IMR-90 (cell line): ENCODE measurements around the gene LRRC4. TPM values are rescaled to one million over a fixed set of nuclear protein-coding genes. Genes with fewer than 3 reads are reported as not detected.

ENCODE experiments used
- ATAC-seq: fragments of 200-7000 bp; cut with Tn5 transposase; 2 replicates; pipeline ENCODE4 v1.9.1; 2020; ENCODE audit warnings: low read depth, mild to moderate bottlenecking, moderate library complexity
- BruUV-seq: library from RNA; stranded (reverse); fragments of 400-500 nt; replicated peaks from 2 replicates; lab custom pipeline; 2021; lab: Mats Ljungman, UMichigan
- CTCF ChIA-PET: fragments of 300-600 bp; formaldehyde crosslinking; extraction: SDS; loops from one replicate; lab custom pipeline; 2021; ENCODE audit warnings: antibody characterized with exemption; lab: Yijun Ruan, JAX
- POLR2A ChIA-PET: fragments of 300-600 bp; sonication (Branson Sonifier 250); formaldehyde crosslinking; loops from one replicate; lab custom pipeline; 2022; ENCODE audit warnings: antibody characterized with exemption; ENCODE audit not compliant: unreplicated experiment; lab: Charles Lee
- DNase-seq: peaks from one replicate; pipeline ENCODE4 v3.0.0; 2013
- H2AFZ ChIP-seq: replicated peaks from 2 replicates; pipeline ENCODE3; 2013; ENCODE audit warnings: low read length, mild to moderate bottlenecking; ENCODE audit not compliant: poor library complexity
- H2AK5ac ChIP-seq: 2 replicates; pipeline ENCODE4 v1.6.1; 2013; ENCODE audit warnings: low read depth, low read length, inconsistent platforms
- H2AK9ac ChIP-seq: replicated peaks from 2 replicates; pipeline ENCODE3; 2013; ENCODE audit warnings: mild to moderate bottlenecking, low read depth, low read length, moderate library complexity; ENCODE audit not compliant: poor library complexity
- H2BK120ac ChIP-seq: 2 replicates; pipeline ENCODE4 v1.6.1; 2013; ENCODE audit warnings: low read depth, low read length, inconsistent platforms
- H2BK15ac ChIP-seq: 3 replicates; pipeline ENCODE4 v1.6.1; 2013; ENCODE audit warnings: low read depth, low read length, inconsistent platforms
- H2BK20ac ChIP-seq: 2 replicates; pipeline ENCODE4 v1.6.1; 2013; ENCODE audit warnings: low read depth, mild to moderate bottlenecking, inconsistent platforms, low read length, moderate library complexity
- H2BK5ac ChIP-seq: 2 replicates; pipeline ENCODE4 v1.6.1; 2013; ENCODE audit warnings: mild to moderate bottlenecking, low read depth, low read length, inconsistent platforms; ENCODE audit not compliant: poor library complexity, severe bottlenecking
- H3K14ac ChIP-seq: replicated peaks from 2 replicates; pipeline ENCODE4 v1.6.1; 2013; ENCODE audit warnings: low read depth, low read length, inconsistent platforms
- H3K18ac ChIP-seq: 2 replicates; pipeline ENCODE4 v1.6.1; 2013; ENCODE audit warnings: low read depth, low read length, control low read depth
- H3K23ac ChIP-seq: 2 replicates; pipeline ENCODE4 v1.6.1; 2013; ENCODE audit warnings: low read depth, low read length, inconsistent platforms
- H3K27ac ChIP-seq: 2 replicates; pipeline ENCODE4 v1.5.1; 2013; ENCODE audit warnings: mild to moderate bottlenecking, control low read depth, low read length; ENCODE audit not compliant: insufficient read depth
- H3K27me3 ChIP-seq: 2 replicates; pipeline ENCODE4 v1.6.1; 2013; ENCODE audit warnings: low read length; ENCODE audit not compliant: control insufficient read depth, insufficient read depth
- H3K36me3 ChIP-seq: 2 replicates; pipeline ENCODE4 v1.6.1; 2013; ENCODE audit warnings: low read length, mixed read lengths; ENCODE audit not compliant: control insufficient read depth, insufficient read depth
- H3K4ac ChIP-seq: 2 replicates; pipeline ENCODE4 v1.6.1; 2013; ENCODE audit warnings: low read depth, low read length, inconsistent platforms
- H3K4me1 ChIP-seq: 2 replicates; pipeline ENCODE4 v1.6.1; 2013; ENCODE audit warnings: low read length, mixed read lengths; ENCODE audit not compliant: control insufficient read depth, insufficient read depth
- H3K4me2 ChIP-seq: 2 replicates; pipeline ENCODE4 v1.6.1; 2013; ENCODE audit warnings: low read depth, mild to moderate bottlenecking, control low read depth, low read length, moderate library complexity
- H3K4me3 ChIP-seq: 2 replicates; pipeline ENCODE4 v1.5.1; 2013; ENCODE audit warnings: low read depth, mild to moderate bottlenecking, control low read depth, low read length, moderate library complexity; ENCODE audit not compliant: insufficient read depth
- H3K56ac ChIP-seq: 2 replicates; pipeline ENCODE4 v1.6.1; 2013; ENCODE audit warnings: low read length, inconsistent platforms; ENCODE audit not compliant: insufficient read depth; ENCODE audit errors: extremely low read depth
- H3K79me1 ChIP-seq, 2 experiments: 2 replicates each; pipeline ENCODE4 v1.6.1; 2013; ENCODE audit warnings: low read length in 2 of 2, inconsistent platforms in 1 of 2, low read depth in 1 of 2
- H3K9ac ChIP-seq: 2 replicates; pipeline ENCODE4 v1.6.1; 2013; ENCODE audit warnings: low read depth, low read length, control low read depth
- H3K9me1 ChIP-seq: 2 replicates; pipeline ENCODE4 v1.6.1; 2013; ENCODE audit warnings: low read length, inconsistent platforms; ENCODE audit not compliant: insufficient read depth
- H3K9me3 ChIP-seq: 2 replicates; pipeline ENCODE4 v1.6.1; 2013; ENCODE audit warnings: low read length; ENCODE audit not compliant: control insufficient read depth, insufficient read depth
- H4K20me1 ChIP-seq: 2 replicates; pipeline ENCODE4 v1.6.1; 2013; ENCODE audit warnings: low read length, inconsistent platforms; ENCODE audit not compliant: insufficient read depth
- H4K5ac ChIP-seq: 2 replicates; pipeline ENCODE4 v1.6.1; 2013; ENCODE audit warnings: mild to moderate bottlenecking, low read depth, low read length, control low read depth
- H4K8ac ChIP-seq, 2 experiments: 2 replicates each; pipeline ENCODE4 v1.6.1; 2013; ENCODE audit warnings: low read depth in 2 of 2, low read length in 2 of 2, control low read depth in 1 of 2, inconsistent platforms in 1 of 2
- H4K91ac ChIP-seq: 2 replicates; pipeline ENCODE4 v1.6.1; 2013; ENCODE audit warnings: low read depth, low read length, inconsistent platforms; ENCODE audit not compliant: insufficient read depth
- CEBPB ChIP-seq: IDR thresholded peaks from 2 replicates; pipeline ENCODE4 v1.6.1; 2012; ENCODE audit warnings: low read depth, low read length, improper control_type of control experiment
- FOS ChIP-seq: fragments of 150-350 bp; IDR thresholded peaks from 2 replicates; pipeline ENCODE4 v1.6.1; 2016; ENCODE audit warnings: low read depth, low read length
- MAZ ChIP-seq: IDR thresholded peaks from 2 replicates; pipeline ENCODE4 v1.6.1; 2012; ENCODE audit warnings: low read depth, mild to moderate bottlenecking, low read length, improper control_type of control experiment, moderate library complexity, borderline replicate concordance
- RCOR1 ChIP-seq: IDR thresholded peaks from 2 replicates; pipeline ENCODE4 v1.6.1; 2012; ENCODE audit warnings: mild to moderate bottlenecking, low read length, improper control_type of control experiment; ENCODE audit not compliant: insufficient replicate concordance
- RFX5 ChIP-seq: IDR thresholded peaks from 2 replicates; pipeline ENCODE4 v1.8.0; 2012; ENCODE audit warnings: low read depth, mild to moderate bottlenecking, low read length, moderate library complexity
- WGBS, 2 experiments: methylation state at CpG; one replicate each; pipeline versions ENCODE4 v1.1.5 to v1.1.7; 2013; ENCODE audit warnings: missing lambda C conversion rate in 2 of 2; ENCODE audit not compliant: insufficient read length in 1 of 2; ENCODE audit errors: extremely low coverage in 2 of 2; 5-methylcytosine and 5-hydroxymethylcytosine counted together
- dilution Hi-C: fragments of 300-500 bp; cut with HindIII; formaldehyde crosslinking; loops from one replicate; pipeline ENCODE4 v1.14.3; 2018; ENCODE audit warnings: low sequenced_read_pairs; ENCODE audit not compliant: unreplicated experiment
- in situ Hi-C: fragments of 300-500 bp; cut with MboI; formaldehyde crosslinking; loops from 3 replicates; pipeline ENCODE4 v1.14.3; 2019; ENCODE audit warnings: low sequenced_read_pairs, inconsistent platforms, mixed read lengths
- intact Hi-C: fragments of 100-400 bp; cut with micrococcal nuclease; formaldehyde crosslinking; loops from 2 replicates; pipeline ENCODE4 v1.10.0; 2022
- polyA plus RNA-seq, 3 experiments: library from polyadenylated mRNA; depleted of rRNA; stranded (reverse); fragments of >200 nt; gene quantifications; 2 replicates each; pipeline ENCODE4 v1.2.3, GENCODE V29; 2012; ENCODE audit warnings: low replicate concordance in 1 of 3
- total RNA-seq: library from RNA; depleted of rRNA; stranded (reverse); fragments of >200 nt; gene quantifications from 2 replicates; pipeline ENCODE4 v1.2.3, GENCODE V29; 2012

Gene LRRC4
- total and polyA plus RNA-seq, 2 of the 4 experiments (the other 2 are of a cell fraction) = 0.54 to 0.55 TPM

- WGBS, 2 experiments = 83% methylated on average over 1 of the region's 2 CpGs; no CpG with 5 or more reads in 1 of the 2 experiments
- dilution Hi-C loops (no loop called here), intact Hi-C loops (no loop called here), in situ Hi-C loops (no loop called here)
- ChIA-PET POLR2A (no interaction called here), CTCF (no interaction called here)
- Histone ChIP-seq H3K27ac (no peak overlapping the region), H3K4me2 (no peak overlapping the region), H4K91ac (no peak overlapping the region), H3K27me3 (no peaks in the 10 kb centered on the region), H3K9me1 (peaks cover 29% of the 10 kb centered on the region), H2AFZ (no peak overlapping the region), H3K4me1 (no peaks in the 10 kb centered on the region), H3K56ac (no peak overlapping the region), H3K18ac (no peak overlapping the region), H4K5ac (no peak overlapping the region), H2BK20ac (no peak overlapping the region), H2BK120ac (no peak overlapping the region), H3K9ac (no peak overlapping the region), H3K4ac (no peak overlapping the region), H4K8ac (no peak overlapping the region), H4K20me1 (peaks cover 22% of the 10 kb centered on the region), H2BK5ac (no peak overlapping the region), H3K14ac (no peak overlapping the region), H3K4me3 (no peak overlapping the region), H3K23ac (no peak overlapping the region), H2BK15ac (no peak overlapping the region), H3K9me3 (no peaks in the 10 kb centered on the region), H3K79me1 (peaks cover 37 to 82% of the 10 kb centered on the region in 2 experiments; a peak in 3 of 4 replicates), H3K36me3 (peaks cover 6% of the 10 kb centered on the region), H2AK5ac (no peak overlapping the region), H2AK9ac (no peak overlapping the region)
- DNase-seq (no peak), ATAC-seq (no peak)
- no TSS peak for BruUV-seq
- TF ChIP-seq MAZ (no peak), RFX5 (no peak), CEBPB (no peak), FOS (no peak), RCOR1 (no peak)
These were observed 27.4 kb downstream of the LRRC4 start for GRCh38 chr7:128003787-128004186.
